ENCODE data around the gene C1GALT1C1.
A peak's percentile ranks its signal among the peaks of the same experiment; 100 is the strongest.
"Not testable (repeated sequence)": the region's sequence is repeated elsewhere in the genome, so short reads cannot be mapped to it uniquely, and the experiment has no call there.

The C1GALT1C1 gene

DNA sequence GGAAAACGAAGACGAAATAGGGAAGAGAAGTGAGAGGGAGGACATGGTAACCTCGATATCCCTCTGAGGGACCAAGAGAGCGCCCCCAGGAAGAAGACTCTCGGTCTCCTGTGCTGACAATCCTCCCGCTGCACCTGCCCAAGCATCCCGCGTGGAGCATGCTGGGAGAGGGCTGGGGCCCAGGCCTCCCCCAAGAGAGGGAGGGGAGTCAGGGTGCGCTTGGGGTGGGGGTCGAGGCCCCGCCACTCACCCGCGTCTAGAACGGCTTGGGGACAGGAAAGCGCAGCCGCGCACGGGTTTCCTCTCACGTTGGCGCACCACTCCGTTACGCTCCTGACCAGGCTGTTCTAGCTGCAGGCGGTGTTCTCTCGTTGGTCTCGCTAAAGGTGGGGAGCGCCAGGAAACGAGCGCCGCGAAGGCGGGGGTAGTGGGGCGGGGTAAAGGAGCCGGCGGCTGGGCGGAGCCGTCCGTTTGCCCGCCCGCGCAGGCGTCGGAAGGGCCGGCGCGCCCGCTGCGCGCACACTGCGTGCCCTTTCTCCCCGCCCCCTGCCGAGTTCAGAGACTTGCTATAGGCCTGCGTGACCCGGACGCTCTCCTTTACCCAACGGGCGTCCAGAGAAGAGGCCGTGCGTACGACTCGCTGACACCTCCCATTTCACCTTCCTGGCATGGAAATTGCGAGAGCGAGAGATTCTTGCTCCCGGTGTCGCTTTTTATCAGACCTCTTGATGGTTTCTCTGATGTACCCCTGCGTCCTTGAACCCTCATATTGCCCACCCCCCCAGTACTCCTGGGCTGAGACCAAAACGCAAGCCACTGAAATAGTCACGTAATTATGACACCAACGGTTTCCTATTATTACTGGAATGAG, at the start of gene C1GALT1C1:
Gene C1GALT1C1, minus strand, starts transcription at position 388 of the 871 bp plus-strand sequence. CDS start 2,888 bp downstream, outside the sequence.
- peak; percentile 83 for DNase-seq

DNA sequence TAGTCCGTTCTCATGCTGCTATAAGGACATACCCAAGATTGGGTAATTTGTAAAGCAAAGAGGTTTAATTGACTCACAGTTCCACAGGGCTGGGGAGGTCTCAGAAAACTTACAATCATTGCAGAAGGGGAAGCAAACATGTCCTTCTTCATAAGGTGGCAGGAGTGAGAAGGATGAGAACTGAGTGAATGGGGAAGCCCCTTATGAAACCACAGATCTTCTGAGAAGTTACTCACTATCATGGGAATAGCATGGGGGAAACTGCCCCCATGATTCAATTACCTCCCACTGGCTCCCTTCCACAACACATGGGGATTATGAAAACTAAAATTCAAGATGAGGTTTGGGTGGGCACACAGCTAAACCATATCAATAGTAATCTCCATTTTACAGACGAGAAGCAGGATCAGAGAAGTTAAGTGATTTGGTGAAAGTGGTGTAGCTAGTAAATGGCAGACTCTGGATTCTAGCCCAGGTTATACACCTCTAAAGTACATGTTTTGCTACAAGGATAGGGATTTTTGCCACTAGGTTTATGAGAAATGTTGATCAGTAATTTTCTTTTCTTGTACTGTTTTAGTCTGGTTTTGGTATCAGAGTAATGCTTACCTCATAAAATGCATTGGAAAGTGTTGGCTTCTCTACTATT, 47.3 kb upstream of the C1GALT1C1 start:
- DNase-seq = no peak

DNA sequence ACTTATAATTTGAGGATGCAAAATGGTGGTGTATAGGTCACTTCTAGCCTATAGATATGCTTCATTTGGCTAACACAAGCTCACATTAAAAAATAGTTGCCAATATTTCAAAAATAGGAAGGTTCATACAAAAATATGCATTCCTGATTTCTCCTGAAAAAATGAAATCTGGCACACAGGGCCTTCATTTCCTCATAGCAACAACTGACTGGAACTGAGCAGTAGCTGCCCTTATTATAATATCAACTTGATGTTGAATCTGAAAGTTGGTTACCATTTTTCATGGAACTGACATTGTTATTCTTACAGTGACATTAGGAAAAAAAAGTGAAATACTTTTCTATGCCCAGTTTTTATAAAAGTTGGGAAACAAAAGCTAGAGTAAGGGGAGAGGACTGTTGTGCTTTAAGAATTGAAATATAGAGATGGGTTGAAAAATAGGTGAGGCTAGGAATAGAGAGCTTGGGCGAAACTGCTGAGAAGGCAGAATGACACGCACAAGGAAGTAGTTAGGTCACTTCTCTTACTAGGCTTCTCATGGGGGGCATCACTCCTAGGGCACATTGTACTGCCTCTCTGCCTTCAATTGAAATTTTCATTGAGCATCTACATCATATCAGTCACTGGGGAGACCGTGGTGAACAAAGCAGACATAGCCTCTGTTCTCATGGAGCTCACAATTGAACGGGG, 43.1 kb upstream of the C1GALT1C1 start:
- no peak for DNase-seq

DNA sequence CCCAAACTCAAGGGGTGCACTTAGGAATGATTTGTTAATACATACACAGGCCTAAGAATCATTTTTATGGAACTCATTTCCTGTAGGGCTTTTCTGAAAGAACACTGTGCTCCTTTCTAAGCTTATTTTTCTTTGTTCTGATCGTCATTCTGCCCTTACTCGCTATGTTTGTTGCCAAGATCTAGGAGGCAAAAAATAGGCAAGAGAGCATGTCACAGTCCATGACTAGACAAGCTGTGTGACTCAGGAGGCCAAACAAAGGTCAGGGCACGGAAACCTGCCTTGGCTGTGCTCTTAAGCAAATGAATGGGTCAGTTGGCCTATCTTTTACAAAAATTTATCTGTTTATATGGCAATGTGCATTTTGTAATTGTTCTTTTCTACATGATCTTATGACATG, 42.5 kb upstream of the C1GALT1C1 start:
- DNase-seq = peak; percentile 14

DNA sequence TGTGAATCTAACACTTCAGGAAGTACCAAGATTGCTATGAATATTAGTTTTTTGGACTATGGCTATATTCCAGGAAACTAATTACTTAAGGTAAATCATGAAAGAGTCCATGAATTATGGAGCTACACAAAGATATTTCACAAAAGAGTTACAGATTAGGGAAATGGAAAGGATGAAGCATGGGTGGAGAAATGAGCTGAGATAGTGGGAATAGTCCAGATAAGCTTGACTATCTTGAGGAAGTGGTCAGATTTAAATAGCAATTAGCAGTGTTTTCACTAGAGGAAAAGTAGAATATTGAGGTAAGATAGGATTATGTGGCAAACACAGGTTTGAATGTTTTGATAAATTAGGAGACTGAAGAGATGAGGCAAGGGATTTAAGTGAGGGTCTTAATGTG, 42.1 kb upstream of the C1GALT1C1 start:
- DNase-seq = no peak

DNA sequence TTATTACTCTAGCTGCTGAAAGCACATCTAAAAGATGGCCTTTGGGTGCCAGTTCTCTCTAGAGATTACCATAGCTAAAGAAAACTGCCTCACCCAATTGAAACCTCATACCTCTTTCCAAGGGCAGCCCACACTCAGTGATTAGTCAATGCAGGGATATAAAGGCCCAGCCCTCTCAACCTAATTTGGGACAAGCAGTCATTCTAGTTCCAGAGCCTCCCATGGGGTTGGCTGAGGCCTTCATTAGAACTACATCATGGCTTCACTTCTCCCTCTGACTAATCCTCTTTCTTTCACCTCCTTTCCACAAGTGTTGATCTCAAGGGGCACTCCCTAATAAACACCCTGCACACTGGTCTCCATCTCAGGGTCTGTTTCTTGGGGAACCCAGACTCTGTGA, 38.5 kb upstream of the C1GALT1C1 start:
- no peak for DNase-seq

DNA sequence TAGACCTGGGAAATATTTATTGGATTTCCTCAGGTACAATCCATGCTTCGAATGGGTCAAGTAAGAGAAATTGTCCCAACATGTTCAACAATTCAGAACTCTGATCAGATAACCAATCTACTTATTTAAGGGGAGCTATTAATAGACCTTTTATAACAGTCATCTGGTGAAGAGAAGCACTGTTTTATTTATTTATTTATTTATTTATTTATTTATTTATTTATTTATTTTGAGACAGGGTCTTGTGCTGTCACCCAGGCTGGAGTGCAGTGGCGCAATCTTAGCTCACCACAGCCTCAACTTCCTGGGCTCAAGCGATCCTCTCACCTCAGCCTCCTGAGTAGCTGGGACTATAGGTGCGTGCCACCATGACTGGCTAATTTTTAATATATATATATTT, 34.7 kb upstream of the C1GALT1C1 start:
- not testable (repeated sequence) for DNase-seq

DNA sequence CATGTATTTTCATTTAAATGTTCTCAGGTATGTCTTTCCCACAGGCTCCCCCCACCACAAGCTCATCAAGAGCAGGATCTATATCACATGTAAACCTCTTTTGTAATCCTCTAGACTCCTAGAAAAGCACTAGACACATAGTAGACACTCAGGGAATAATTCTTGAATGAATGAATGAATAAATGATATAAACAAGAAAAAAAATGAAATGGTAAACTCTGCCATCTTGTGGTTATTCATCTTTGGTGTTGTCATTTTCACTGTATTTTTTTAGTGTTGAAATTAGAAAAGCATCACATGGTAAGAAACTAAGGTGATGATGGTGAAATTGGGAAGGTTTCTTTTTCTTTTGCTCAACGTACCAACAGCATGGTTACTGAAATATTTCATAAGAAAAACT, 34.2 kb upstream of the C1GALT1C1 start:
- DNase-seq = no peak

DNA sequence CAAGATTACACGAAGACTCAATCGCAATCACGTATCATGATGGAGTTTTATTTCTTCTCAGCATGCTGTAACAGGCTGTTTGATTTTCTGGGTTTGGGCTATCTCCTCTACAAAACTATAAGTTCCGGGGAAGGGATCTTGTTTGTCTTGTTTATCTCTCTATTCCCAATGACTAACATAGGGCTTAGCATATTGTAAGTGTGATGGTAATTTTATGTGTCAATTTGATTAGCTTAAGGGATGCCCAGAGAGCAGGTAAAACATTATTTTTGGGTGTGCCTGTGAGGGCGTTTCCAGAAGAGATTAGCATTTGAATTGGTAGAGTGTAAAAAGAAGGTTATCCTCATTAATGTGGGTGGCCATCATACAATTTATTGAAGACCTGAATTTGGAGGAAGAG, 32.8 kb upstream of the C1GALT1C1 start:
- DNase-seq = no peak

DNA sequence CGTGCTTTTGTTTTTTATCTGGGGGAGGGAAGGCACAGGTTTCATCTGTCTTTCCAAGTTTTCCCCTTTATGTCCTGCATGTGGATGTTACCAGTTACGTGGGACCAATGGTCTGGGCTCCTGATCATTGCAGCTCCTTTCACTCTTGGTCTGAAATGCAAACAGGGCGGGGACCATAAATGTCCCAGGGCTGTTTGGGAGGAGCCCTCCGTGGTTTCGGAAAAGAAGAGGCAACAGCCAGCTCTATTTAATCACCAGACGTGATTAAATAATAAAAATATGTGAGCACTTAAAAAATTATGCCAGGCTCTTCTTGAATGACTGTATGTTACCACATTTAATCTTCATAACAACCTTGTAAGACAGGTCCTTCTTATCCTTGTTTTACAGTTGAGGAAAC, 30.8 kb upstream of the C1GALT1C1 start:
- no peak for DNase-seq

DNA sequence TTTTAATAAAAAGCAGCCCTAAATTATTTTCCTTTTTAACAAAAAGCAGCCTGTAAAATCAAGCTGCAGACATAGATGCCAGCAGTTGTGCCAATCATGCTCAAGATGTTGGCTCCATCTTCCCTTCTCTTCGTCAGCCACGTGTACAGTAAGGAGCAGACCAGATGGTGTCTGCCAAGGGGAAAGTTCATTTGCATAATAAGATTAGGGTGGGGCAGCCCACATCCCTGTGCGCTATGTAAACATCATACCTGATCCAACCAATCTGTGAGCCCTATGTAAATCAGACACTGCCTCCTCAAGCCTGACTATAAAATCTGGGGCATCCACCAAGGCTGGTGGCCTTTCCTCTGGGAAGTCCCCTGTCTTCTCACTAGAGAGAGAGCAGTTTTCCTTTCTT, 23.1 kb upstream of the C1GALT1C1 start:
- DNase-seq = no peak

DNA sequence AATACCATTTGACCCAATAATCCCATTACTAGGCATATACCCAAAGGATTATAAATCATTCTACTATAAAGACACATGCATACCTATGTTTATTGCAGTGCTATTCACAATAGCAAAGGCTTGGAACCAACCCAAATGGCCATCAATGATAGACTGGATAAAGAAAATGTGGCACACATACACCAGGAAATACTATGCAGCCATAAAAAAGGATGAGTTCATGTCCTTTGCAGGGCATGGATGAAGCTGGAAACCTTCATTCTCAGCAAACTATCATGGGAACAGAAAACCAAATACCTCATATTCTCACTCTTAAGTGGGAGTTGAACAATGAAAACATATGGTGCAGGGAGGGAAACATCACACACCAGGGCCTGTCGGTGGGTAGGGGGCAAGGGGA, 22.4 kb upstream of the C1GALT1C1 start:
- DNase-seq = not testable (repeated sequence)

DNA sequence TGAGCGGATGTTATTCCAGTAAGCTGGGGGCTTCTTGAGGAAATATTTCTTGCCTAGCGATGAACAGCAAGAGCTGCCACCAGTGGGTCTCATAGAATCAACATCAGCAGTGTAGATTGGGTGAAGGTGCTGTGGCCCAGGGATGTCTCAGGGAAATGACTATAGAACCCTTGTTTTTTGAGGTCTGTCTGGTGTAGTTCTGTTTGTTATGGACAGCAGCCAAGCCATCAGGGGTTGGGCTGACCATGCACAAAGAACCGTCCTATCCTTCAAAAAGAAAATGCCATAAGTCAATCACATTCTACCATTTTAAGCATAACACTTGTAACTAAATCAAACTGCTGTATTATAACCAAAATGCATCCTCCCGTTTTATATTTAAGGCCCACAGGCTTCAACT, 17.3 kb upstream of the C1GALT1C1 start:
- DNase-seq = no peak

DNA sequence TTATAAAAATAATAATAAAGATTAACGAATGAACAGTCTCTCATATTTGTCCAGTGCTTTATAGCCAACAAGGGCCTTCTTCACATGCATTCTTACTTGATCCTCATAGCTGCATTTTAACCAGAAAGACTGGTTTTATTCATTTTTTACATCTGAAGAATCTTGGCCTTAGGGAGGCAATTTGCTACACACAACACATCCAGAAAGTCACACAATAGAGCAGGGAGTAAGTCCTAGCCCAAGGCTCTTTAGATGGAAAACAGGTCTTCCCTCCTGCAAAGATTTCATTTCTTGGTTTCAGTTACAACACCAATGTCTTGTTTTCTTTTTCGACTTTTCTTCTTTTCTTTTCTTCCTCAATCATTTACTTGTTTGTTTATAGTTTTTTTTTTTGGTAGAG, 13.0 kb upstream of the C1GALT1C1 start:
- DNase-seq = no peak

DNA sequence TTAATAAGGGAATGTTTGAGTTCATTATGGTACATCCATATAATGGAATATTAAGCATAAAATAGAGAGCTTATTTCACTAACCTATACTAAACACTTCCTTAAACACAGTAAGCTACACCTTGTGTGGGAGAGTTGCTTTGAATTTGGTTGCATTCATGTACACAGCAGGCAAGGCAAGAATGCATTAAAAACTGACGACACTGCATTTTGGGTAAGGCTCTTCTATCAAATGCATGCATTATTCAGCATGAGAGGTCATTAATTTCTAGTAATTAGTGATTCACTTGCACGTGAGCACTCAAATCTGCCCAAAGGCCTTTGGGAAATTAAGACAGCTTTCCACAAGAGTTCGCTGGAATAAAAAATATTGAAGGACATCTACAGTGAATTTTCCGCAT, 8.8 kb upstream of the C1GALT1C1 start:
- DNase-seq = no peak

DNA sequence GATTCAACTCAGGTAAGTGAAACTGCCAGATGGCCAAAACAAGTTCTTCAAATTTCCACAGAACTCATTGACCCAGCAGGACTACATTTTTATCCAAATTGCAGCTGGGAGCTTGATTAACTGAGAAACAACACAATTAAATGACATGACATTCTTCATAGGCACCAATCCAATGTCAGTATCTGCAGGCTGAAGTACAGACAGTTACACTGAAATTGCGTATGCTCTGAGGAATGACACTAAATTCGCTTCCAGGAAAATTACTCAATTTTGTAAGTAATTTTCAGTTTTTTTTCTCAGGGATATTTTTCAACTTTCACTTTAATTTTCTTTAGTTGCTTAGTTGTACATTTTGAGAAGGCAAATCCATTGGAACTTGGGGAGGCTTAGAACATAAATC, 4.5 kb downstream of the C1GALT1C1 start:
- no peak for DNase-seq

DNA sequence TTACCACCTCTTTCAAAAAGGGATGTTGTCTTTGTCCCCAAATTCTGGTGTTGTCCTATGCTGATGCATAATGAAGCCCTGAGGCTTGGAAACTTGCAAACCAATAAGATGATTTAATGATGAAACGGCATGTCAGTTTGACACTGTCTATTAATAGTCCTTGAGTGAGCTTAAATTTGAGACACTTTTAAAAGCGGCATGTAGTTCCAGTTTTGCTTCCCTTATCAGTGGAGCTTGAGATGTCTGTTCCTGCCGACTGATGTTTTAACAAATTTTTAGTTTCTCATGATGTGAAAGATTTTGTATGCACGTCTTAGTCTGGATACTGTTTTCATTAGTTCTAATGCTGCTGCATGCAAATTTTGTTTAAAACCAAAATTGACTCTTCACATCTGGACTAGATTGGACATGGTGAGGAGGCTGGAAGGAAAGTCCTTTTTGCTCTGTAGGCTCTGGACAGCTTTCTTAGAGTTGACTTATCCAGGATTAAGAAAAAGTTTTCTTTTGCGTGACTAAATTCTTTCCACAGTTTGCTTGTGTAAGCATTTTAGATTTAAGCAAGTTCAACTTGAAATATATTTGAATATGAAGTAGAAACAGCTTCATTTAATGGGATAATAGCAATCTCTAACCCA, 11.7 kb downstream of the C1GALT1C1 start:
- DNase-seq = no peak

DNA sequence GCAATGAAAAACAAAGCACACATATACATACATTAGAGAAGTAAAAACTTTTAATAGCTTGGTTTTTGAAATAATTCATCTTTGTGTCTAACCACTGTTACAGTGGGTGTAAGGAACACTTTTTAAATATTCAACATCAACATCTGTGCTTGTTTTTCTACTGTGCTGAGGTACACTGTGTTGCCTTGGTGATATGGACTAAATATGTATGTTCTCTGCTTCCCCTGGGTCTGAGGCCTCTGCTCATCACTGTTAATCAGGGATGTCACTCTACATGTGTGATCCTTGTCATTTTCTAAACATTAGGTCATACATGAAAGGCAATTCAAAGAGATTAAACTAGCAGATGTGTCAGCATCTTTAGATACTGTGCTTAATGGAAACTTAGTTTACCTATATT, 15.0 kb downstream of the C1GALT1C1 start:
- DNase-seq = no peak

DNA sequence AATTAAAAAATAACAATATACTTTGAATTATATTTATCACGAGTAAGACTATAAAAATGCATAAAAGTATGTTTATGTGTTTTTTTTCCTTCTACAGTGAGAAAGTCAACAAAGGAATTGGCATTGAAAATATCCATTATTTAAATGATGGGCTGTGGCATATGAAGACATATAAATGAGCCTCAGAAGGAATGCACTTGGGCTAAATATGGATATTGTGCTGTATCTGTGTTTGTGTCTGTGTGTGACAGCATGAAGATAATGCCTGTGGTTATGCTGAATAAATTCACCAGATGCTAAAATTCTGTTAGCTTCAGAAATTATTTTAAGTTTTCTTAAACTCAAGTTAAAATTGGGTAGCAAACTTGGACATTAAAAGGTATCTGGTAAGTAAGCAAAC, 17.8 kb downstream of the C1GALT1C1 start:
- no peak for DNase-seq

DNA sequence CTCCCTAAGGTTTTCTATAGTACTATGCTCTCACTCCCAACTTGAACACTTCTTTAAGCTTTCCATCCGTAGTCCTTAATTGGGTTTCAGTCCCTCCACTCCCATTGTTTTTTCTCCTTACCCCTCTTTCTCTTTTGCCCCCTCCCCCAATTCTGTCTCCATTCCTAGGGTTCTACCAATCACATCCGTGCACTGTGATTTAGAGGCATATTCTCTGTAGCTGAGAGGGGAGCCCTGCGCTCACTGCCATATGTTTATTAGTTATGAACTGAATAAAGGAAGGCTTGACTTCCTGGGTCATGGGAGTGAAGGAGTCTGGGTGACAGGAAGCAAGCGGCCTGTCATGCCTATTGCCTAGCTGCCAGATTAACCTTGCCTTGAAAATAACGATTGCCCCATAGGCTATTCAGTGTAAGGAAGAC, 25.5 kb downstream of the C1GALT1C1 start:
- DNase-seq = no peak

DNA sequence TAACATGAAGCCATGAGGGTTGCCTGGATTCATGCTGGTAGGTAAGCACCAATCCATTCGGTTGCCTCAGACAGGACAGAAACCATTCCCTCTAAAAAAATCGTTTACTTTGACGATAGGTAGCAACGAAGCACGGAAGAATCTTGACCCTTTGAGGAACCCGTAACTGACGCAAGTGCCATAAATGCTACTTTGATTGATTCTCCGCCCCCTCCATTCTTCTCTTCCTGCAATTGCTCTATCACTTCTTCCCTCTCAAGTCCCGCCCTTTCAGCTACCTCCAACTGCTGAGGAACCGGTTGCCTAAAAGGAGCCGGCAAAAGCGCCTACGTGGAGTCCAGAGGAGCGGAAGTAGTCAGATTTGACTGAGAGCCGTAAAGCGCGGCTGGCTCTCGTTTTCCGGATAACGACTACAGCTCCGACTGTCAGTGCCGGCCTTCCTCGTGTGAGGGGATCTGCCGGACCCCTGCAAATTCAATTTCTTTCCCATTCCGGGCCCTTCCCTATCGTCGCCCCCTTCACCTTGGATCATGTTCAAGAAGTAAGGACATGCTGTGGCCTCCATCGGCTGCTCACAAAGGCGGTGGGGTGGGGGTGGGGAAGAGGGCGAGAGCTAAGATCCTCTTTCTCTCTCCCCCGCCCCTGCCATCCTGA, 26.0 kb downstream of the C1GALT1C1 start, which contains the start of gene MCTS1:
Gene MCTS1, plus strand, starts transcription at position 395 of the 654 bp plus-strand sequence. Its CDS starts 136 bp downstream, at position 531.
- DNase-seq = peak; percentile 81

DNA sequence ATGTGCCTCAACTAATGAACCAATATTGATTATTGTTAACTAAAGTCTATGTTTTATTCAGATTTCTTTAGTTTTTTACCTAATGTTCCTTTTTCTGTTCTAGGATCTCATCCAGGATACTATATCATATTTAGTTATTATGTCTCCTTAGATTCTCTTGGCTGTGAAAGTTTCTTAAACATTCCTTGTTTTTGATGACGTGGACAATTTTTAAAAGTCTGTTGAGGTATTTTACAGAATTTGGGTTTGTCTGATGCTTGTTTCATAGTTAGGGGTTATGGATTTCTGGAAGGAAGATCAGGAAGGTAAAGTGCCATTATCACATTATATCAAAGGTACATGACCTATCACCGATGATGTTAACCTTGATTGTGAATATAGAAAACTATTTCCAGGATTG, 44.2 kb downstream of the C1GALT1C1 start:
- DNase-seq = no peak

Data from amniotic stem cell (primary cell).